Bronchus fibroblast of lung (primary cell): ENCODE results near the gene CHMP1A. TPM values are rescaled to one million over a fixed set of nuclear protein-coding genes. Genes with fewer than 3 reads are reported as not detected.

ENCODE experiments used
- total RNA-seq: library from RNA; depleted of rRNA; stranded (reverse); fragments of >200 nt; gene quantifications from 2 replicates; pipeline ENCODE4 v1.2.3, GENCODE V29; 2015

Gene CHMP1A
- 76.0 and 87.0 TPM in 2 replicates for total RNA-seq

GRCh38 chr16:89657442-89658220 lies at the start of gene CHMP1A, which contains the start of gene SPATA33:
Gene CHMP1A (minus strand): TSS chr16:89657708. CDS start chr16:89657588, 120 bp downstream.
Gene SPATA33 (plus strand): TSS chr16:89657836. CDS start chr16:89657912, 76 bp downstream.

GRCh38 chr16:89701425-89702406 lies 44.2 kb upstream of the CHMP1A start, which contains the start of gene SPATA2L:
Gene SPATA2L (minus strand): TSS chr16:89701705. CDS start chr16:89701232, 473 bp downstream.

GRCh38 chr16:89686520-89687091 lies 29.1 kb upstream of the CHMP1A start, which contains the start of gene CDK10:
Gene CDK10 (plus strand): TSS chr16:89686689. CDS start chr16:89686711, 22 bp downstream.

GRCh38 chr16:89613231-89613953 lies 44.1 kb downstream of the CHMP1A start, which contains the start of gene DPEP1:
Gene DPEP1 (plus strand): TSS chr16:89613642. CDS start chr16:89630411, 16,769 bp downstream.

Other genes with a start within 250 kb of the CHMP1A start
- 41.5 and 45.4 TPM in 2 replicates for gene ANKRD11, start 167.1 kb downstream of the CHMP1A start, total RNA-seq
- 111 and 145 TPM in 2 replicates for gene SPG7, start 149.3 kb downstream of the CHMP1A start, total RNA-seq
- gene RPL13, start 97.0 kb downstream of the CHMP1A start, total RNA-seq, result 6,637 and 6,795 TPM in 2 replicates
- gene CPNE7, start 82.0 kb downstream of the CHMP1A start, total RNA-seq, result 34.2 and 41.4 TPM in 2 replicates
- gene DPEP1, start 44.1 kb downstream of the CHMP1A start, total RNA-seq, result 0.15 and 0.34 TPM in 2 replicates
- 5.1 and 7.4 TPM in 2 replicates for gene SPATA33, start 128 bp upstream of the CHMP1A start, total RNA-seq
- gene CDK10, start 29.0 kb upstream of the CHMP1A start, total RNA-seq, result 51.0 and 65.1 TPM in 2 replicates
- 5.6 and 6.1 TPM in 2 replicates for gene SPATA2L, start 44.0 kb upstream of the CHMP1A start, total RNA-seq
- gene VPS9D1, start 63.2 kb upstream of the CHMP1A start, total RNA-seq, result 8.5 and 9.6 TPM in 2 replicates
- 6.8 and 9.9 TPM in 2 replicates for gene ZNF276, start 63.8 kb upstream of the CHMP1A start, total RNA-seq
- gene FANCA, start 158.9 kb upstream of the CHMP1A start, total RNA-seq, result 21.4 and 32.6 TPM in 2 replicates
- 0.50 and 1.9 TPM in 2 replicates for gene SPIRE2, start 170.8 kb upstream of the CHMP1A start, total RNA-seq
- gene TCF25, start 215.9 kb upstream of the CHMP1A start, total RNA-seq, result 111 and 118 TPM in 2 replicates